AG09309 (cell line): Measurements from ENCODE around the gene PHF5A.
"Not testable (repeated sequence)": the region's sequence is repeated elsewhere in the genome, so short reads cannot be mapped to it uniquely, and the experiment has no call there.

Experiments
- DNase-seq: peaks from one replicate; pipeline ENCODE4 v3.0.0-alpha.2; 2010; ENCODE audit warnings: low read depth
- H3K4me3 ChIP-seq: 2 replicates; pipeline ENCODE4 v1.5.1; 2011; ENCODE audit warnings: mild to moderate bottlenecking, low read depth, low read length, moderate library complexity; ENCODE audit not compliant: control insufficient read depth
- CTCF ChIP-seq: IDR thresholded peaks from 2 replicates; pipeline ENCODE4 v1.5.1; 2011; ENCODE audit warnings: mild to moderate bottlenecking, low read depth, low read length, inconsistent platforms; ENCODE audit not compliant: insufficient read depth, control insufficient read depth; ENCODE audit errors: missing control alignments

The PHF5A gene

GRCh38 chr22:41442240-41442792 is 26.2 kb downstream of the PHF5A start:
- no peak overlapping the region for H3K4me3 ChIP-seq
- no peak for TF ChIP-seq CTCF
- DNase-seq = no peak

DNA sequence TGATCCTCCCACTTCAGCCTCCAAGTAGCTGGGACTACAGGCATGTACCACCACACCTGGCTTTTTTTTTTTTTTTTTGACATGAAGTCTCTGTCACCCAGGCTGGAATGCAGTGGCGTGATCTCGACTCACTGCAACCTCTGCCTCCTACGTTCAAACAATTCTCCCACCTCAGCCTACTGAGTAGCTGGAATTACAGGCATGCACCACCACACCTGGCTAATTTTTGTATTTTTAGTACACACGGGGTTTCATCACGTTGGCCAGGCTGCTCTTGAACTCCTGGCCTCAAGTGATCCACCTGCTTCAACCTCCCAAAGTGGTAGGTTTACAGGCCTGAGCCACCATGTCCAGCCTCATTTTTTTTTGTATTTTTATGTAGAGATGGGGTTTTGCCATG is 28.0 kb downstream of the PHF5A start:
- not testable (repeated sequence) for DNase-seq, H3K4me3 ChIP-seq

DNA sequence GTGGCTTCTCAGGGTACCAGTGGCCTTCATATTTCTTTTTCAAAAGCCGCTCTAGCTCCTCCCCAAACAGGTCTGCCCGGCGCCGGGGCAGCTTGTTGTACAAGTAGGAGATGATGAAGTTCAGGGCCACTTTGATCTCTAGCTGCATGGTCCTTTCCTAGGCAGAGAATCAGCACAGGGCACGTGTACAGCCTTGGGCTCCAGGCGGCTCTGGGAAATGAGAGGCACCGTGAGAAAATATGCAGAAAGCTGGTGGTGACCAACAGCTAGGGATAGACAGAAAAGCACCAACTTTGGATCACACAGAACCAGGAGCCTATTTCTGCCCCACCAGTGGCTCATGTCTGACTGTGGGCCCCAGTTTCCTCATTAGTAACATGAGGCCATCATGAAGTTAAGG is 31.3 kb downstream of the PHF5A start:
- no peak for DNase-seq
- no peak for TF ChIP-seq CTCF
- H3K4me3 ChIP-seq = no peak overlapping the region

GRCh38 chr22:41436322-41437113 is 32.0 kb downstream of the PHF5A start:
- no peak overlapping the region for H3K4me3 ChIP-seq
- TF ChIP-seq CTCF = no peak
- no peak for DNase-seq

GRCh38 chr22:41435560-41435959 is 32.9 kb downstream of the PHF5A start:
- H3K4me3 ChIP-seq = no peak overlapping the region
- no peak for DNase-seq
- no peak for TF ChIP-seq CTCF

DNA sequence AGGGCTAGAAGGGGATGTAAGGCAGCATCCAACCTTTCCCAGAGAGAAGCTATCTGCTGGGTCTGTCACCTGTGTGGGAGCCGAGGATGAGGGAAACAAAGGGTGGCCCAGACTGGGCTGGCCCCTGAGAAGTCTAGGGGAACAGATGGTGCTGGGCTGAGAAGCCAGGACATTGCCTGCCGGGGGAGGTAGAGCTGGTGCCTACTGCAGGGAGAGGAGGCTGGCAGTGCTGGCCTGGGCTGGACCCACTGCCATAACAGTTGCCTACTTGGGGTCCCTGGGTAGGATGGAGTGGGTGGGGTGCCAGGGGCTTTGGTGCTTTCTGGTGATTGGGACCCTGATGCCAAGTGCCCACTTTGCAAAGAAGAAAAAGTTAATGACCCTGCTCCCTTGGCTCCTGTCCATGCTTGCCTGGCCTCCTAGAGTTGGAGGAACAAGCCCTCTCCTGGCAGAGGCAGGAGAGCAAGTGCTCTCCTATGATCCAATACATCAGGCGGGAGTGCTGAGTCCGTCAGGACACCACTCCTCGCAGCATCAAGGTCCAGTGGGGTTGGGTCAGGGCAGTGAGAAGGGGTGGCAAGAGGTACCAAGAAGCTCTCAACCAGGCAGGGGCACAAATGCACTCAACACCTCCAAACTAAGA is 34.0 kb downstream of the PHF5A start:
- H3K4me3 ChIP-seq, DNase-seq: not testable (repeated sequence)

GRCh38 chr22:41433480-41433879 is 35.0 kb downstream of the PHF5A start:
- not testable (repeated sequence) for H3K4me3 ChIP-seq, DNase-seq

GRCh38 chr22:41431656-41432055 is 36.8 kb downstream of the PHF5A start:
- H3K4me3 ChIP-seq = no peak overlapping the region
- TF ChIP-seq CTCF = no peak
- DNase-seq = no peak
